GM11168 (cell line): ENCODE results near the gene TEN1.

Experiments
- in situ Hi-C: fragments of 300-500 bp; cut with MboI; formaldehyde crosslinking; loops from one replicate; pipeline ENCODE4 v1.12.0; 2022; ENCODE audit warnings: low sequenced_read_pairs; ENCODE audit not compliant: unreplicated experiment

Gene TEN1

DNA sequence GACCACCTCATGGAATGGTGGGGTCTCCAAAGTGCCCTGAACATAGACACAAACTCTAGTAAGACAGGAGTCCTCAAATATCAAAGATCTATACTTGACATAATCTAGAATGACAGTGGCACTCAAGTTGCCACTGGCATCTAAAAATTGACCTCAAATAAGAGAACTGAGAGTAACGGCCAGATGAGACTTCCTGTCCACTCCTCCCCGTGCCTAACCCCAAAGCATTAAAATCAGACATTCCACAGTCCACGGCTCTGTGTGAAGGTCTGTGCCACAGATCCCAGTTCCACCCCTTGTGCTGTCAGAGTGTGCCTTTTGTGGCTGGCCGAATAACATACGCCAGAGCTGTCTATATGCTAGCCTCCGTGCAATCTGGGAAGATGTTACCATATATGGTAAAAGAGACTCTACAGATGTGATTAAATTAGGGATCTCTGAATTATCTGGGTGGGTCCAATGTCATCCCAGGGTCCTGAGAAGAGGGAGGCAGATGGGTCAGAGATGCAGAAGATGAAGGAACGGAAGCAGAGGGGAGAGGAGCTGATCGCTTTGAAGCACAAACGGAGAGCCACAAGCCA lies 69.1 kb downstream of the TEN1 start:
- in situ Hi-C loops = no loop called here

DNA sequence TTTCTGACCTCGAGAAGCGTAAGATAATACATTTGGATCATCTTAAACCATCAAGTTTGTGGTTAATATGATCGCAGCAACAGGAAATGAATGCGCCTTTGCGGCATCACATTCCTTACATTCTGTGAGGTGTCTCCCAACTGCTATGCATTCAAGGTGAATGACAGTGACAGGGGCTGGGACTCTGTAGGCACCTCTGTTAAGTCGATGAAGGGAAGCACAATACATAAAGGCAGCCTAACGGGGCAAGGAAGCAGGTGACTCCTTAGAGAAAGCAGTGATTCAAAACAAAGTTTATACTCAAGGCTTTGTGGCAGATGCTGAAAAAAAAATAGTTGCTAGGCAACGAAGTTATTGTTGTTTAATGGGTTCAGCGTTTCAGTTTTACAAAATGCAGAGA lies 69.7 kb downstream of the TEN1 start:
- in situ Hi-C loops = no loop called here

DNA sequence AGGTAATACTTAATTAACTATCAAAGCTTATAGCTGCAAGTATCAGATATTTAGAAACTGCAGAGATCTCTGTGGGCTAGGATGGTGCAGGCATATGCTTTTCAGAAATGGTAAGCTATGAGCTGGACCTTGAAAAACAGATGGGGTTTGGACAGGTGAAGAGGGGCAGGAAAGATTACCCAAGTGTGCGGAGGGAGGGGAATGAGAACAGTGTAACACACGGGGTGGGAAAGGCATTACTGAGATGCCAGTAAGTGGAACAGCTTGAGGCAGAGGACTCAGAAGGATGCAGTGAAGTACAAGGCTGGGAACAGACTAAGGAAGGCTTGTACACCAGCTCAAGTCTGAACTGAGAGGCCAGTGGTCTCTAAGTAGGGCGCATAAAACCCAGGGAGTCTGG lies 70.2 kb downstream of the TEN1 start:
- in situ Hi-C loops = no loop called here

DNA sequence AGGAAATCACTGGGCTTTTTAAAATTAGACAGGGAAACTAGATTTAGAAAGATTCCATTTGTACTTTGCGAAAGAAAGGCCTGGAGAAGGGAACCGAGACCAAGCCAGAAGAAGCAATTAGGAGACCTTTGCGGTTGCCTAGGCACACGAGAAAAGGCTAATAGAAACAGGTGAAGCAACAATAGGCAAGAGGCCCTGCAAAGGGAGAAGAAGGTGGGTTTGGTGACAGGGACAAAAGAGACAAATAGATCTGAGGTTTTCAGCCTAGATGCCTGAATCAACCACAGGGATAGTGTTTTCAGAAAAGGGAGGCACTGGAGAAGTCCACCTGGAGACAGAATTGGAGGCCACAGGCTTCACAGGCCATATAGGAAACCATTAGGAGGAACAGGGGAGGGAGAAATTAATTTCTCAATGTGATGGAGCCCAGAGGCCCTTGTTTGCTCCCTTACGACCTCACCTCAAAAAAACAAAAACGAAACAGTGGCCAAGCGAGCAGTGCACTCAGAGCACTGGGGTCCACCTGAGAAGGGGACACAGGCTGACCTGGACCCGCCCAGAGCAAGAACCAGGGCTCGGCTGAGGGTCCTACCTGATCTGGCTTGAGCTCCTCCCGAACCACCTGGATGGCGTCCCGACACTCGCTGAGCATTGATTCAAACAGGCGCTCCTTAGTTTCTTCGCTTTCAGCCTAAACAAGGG lies 70.9 kb downstream of the TEN1 start:
- in situ Hi-C loops = no loop called here
